ENCODE results near the gene HPDL.

GRCh38 chr1:45332346-45332720 lies 5.6 kb downstream of the HPDL start:
- TF ChIP-seq POU2F2 (IDR thresholded peaks at IDR 0.05; ENCODE audit: low read depth, low read length), result no peak
- TF ChIP-seq TAF1 (IDR thresholded peaks at IDR 0.05; ENCODE audit: low read depth, low read length), result no peak
- no peak for TF ChIP-seq POLR2A (IDR thresholded peaks at IDR 0.05; ENCODE audit: low read depth, low read length)
- no peak for TF ChIP-seq POLR2AphosphoS5 (IDR thresholded peaks at IDR 0.05; ENCODE audit: low read depth, low read length)
